HG03196 (cell line): ENCODE measurements around the gene OR10A7.
"Not testable (repeated sequence)": the region's sequence is repeated elsewhere in the genome, so short reads cannot be mapped to it uniquely, and the experiment has no call there.

Experiments
- ATAC-seq: cut with Tn5 transposase; IDR thresholded peaks from one replicate; pipeline ENCODE4 v1.9.1; 2021; ENCODE audit not compliant: unreplicated experiment

Gene OR10A7, protein sequence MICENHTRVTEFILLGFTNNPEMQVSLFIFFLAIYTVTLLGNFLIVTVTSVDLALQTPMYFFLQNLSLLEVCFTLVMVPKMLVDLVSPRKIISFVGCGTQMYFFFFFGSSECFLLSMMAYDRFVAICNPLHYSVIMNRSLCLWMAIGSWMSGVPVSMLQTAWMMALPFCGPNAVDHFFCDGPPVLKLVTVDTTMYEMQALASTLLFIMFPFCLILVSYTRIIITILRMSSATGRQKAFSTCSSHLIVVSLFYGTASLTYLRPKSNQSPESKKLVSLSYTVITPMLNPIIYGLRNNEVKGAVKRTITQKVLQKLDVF

DNA sequence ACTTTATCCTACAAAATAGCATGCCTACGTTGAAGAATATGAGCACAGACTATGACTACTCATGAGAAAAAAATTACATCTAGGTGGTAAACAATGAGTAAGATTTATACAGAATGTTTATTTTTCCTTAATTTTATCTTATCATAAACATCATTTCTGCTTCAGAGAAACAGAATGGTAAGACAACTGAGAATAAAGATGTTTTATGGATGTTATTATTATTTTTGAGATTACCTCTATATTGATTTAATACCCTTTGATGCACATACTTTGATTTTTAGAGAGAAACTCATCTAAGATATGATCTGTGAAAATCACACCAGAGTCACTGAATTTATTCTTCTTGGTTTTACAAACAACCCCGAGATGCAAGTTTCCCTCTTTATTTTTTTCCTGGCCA, at the start of gene OR10A7:
OR10A7 (plus strand) TSS at position 301 of the 400 bp plus-strand sequence; CDS start at position 301, 0 bp downstream.
- no peak for ATAC-seq

DNA sequence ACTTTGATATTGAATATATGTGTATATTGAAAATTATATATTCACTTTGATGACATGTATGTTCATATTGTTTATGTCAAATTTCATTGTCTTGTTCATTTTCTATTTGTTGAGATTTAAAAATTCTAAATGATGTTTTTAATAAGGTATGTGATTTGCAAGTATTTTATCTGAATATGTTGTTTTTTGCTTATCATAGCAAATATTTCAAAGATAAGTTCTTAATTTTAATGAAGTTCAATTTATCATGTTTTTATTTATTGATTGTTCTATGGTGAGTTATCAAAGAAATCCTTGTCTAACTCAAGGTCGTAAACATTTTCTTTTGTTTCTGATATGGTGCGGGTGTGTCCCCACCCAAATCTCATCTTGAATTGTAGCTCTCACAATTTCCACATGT, 49.4 kb upstream of the OR10A7 start:
- no peak for ATAC-seq

DNA sequence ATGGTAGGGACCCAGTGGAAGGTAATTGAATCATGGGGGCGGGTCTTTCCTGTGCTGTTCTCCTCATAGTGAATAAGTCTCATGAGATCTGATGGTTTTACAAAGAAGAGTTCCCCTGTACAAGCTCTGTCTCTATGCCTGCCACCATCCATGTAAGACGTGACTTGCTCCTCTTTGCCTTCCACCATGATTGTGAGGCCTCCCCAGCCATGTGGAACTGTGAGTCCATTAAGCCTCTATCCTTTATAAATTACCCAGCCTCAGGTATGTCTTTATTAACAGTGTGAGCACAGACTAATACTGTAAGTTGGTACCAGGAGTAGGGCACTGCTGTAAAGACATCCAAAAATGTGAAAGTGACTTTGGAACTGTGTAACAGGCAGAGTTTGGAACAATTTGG, 49.0 kb upstream of the OR10A7 start:
- ATAC-seq = not testable (repeated sequence)

DNA sequence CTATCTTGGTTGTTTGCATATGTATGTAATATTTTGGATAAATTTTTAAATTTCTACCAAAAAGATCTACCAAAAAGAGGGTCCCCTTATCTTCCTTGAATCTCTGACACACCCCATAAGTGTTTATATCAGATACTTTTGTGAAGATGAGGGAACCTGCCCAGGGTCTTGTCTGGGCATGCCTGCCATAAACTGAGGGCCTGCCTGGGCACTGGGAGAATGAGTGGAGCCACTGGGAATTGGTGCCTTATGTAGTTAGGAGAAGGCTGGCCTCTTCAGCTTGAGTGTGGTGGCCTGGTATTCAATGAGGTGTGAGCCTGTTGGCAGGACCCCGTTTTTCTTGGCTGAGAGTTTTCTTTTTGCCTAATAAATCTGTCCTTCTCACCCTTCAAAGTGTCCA, 48.1 kb upstream of the OR10A7 start:
- ATAC-seq = no peak

DNA sequence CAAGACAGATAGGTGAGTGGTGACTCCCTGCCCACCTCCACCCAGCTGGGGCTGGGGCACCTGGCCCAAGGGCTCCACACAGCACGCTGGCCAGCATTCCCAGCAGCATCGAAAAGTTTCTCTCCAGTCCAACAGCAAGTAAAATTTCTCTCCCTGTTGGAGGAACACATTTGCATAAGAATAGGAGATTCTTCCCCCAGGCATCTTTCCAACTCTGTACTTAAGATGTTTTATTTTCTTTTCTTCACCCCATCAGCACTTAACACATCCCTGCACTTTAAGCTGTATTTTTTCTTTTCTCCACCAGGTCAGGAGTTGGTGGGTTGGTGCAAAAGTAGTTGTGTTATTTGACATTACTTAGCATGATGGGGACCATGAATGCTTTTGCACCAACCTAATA, 47.4 kb upstream of the OR10A7 start:
- ATAC-seq = no peak

DNA sequence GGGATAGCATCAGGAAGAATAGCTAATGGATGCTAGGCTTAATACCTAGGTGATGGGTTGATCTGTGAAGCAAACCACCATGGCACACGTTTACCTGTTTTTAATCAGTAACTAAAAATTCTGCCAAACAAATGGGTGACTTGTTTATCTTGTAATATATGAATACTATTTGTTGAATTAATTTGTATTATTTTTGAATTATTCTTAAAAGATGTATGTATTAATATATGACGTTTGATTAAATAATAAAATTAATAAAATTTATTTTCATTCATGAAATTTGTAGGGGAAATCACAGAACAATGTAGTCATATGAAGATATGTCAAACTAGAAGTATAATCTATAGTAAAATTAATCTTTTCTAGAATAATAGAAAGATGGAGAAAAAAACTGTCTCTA, 32.3 kb upstream of the OR10A7 start:
- ATAC-seq = no peak

DNA sequence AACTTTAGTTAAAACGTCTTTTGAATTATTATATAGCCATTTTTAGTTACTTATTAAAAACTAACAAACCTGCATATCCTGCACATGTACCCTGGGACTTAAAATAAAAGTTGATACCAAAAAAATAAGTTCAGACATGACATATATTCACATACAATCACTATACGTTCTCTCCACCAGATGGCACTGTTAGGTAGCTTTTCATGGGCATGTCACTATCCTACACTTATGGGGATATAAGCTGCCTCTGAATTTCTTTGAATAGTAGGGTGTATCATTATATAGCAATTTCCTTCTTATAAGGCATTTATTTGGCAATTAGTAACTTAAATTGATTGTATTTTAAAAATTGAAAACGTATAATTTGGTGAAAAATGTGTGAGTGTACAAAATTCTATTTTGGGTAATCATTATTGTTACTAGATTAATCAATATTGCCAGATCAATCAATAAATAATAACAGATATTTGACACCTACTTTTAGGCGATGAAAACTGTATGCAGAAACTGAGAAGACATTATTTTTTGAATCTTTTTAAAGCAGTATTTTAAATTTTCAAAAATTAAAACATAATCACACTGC, 31.8 kb upstream of the OR10A7 start:
- ATAC-seq = peak; percentile 87

DNA sequence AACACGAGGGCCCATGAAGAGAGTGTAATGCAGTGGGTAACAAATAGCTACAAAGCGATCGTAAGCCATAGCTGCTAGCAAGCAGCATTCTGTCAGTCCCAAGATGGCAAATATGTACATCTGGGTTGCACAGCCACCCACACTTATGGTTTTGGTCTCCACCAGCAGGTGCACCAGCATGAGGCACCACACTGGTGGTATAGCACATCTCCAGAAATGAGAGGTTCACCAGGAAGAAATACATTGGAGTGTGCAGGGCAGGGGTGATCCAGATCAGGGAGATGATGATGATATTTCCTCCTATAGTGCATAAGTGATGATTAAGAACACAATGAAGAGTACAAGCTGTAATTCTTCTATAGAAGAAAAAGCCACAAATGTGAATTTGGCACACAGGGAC, 26.4 kb upstream of the OR10A7 start:
- ATAC-seq = no peak

DNA sequence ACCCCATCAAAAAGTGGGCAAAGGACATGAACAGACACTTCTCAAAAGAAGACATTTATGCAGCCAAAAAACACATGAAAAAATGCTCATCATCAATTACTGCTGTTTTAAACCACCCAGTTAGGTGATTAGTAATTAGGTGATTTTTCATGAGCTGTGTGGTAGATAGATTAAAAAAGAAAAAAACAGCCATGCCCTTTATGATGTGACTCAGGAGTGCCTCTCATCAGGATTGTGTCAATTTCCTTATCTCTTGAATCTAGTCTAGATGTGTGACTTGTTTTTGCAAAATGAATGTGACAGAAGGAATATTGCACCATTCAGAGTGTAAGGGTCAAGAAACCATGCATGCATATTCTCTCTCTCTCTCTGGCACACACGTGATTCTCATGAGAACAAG, 5.7 kb downstream of the OR10A7 start:
- no peak for ATAC-seq

DNA sequence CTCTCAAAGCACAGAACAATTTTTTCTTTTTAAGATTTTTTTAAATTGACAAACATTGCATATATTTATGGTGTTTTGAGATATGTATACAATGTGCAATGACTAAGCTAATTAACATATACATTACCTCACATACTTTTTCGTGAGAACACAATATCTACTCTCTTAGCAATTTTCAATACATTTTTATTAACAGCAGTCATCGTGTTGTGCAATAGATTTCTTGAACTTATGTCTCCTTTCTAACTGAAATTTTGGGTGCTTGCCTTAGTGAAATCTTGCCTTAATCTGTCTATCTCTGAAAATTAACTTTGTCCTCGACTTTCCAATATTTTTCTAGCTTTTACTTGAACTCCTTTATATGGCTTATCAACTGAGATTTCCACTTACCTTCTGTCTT, 6.8 kb downstream of the OR10A7 start:
- no peak for ATAC-seq

DNA sequence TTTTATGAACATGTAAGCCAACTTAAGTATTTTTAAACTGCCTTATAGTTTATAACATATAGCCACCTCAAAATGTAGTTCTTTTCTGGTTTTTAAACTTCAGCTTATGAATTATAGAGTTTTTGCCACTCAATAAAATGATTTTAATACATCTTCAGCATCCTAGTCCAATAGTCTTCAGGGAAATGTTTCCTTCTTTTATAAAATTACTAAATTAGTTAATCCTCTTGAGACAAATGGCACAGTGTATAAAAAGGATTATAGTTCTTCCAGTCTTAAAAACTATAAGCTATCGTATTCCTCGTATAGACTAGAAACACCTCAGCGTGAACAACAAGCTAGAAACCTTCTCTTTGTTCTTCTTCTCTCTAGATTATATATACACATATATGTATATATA, 23.5 kb downstream of the OR10A7 start, which contains the start of gene OR6C74:
OR6C74 (plus strand) TSS at position 301 of the 400 bp plus-strand sequence. CDS start 2,679 bp downstream, outside the sequence.
- no peak for ATAC-seq

DNA sequence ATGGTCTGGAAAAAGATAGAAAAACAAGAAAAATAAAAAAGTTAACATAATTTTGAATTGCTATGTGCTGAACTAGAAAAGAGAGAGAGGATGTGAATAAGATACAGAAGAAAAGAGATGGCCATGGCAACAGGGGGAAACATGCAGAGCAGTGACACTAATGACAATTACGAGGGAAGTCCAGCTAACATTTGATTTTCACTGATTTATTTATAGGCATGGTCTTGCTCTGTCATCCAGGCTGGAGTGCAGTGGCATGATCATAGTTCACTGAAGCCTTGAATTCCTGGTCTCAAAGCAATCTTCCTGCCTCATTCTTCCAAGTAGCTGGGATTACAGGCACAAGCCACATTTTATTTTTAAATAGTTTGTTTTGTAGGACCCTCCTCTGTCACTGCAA, 25.3 kb downstream of the OR10A7 start:
- no peak for ATAC-seq

DNA sequence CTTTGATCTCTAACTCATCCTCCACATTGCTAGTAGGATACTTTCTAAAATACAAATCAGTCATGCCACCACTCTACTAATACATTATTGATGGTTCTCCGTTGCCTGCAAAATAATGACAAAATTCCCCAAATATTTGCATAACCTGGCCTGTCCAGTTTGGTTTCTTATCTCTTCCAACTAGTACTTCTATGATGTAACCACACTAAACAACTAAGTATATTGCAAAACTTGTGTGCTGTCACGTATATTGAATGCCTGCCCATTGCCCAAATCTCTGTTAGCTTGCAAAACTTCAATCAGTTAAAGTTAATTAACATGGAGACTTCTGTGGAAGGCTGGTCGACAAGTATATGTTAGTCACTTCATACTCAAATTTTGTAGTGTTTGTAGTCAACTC, 30.1 kb downstream of the OR10A7 start:
- ATAC-seq = no peak

DNA sequence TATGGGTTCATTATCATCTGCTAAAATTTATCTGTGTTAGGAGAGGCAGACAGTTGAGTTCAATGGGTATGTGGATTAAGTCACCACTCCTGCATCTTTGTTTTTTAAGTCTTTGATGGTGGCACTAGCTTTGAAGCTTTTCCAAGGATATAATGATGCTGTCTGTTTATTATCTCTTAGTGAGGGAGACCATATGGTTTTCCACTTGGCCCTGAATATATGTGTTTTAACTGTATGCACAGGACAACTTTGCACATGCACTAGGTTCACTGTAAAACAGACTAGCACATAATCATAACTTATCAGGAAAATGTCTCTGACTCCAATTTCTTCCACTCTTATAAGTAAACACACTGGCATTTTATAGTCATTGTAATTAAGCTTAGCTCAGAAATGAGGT, 32.5 kb downstream of the OR10A7 start:
- no peak for ATAC-seq

DNA sequence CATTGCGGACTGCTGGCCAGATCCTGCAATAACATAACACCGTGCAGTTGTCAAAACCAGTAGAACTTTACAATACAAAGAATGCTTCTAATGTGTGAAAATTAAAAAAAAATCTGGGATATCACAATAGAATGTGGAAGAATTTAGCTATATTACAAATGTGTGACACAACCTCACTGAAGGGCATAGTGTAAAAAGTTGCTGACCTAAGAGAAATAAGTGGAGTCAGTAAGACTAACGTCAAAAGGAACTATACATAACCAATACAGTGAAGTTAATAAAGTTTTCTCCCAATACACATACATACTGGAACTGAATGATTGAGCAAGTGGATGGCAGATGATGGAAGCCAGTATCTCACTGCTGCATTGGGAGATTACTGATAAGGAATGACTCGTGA, 36.0 kb downstream of the OR10A7 start:
- no peak for ATAC-seq

DNA sequence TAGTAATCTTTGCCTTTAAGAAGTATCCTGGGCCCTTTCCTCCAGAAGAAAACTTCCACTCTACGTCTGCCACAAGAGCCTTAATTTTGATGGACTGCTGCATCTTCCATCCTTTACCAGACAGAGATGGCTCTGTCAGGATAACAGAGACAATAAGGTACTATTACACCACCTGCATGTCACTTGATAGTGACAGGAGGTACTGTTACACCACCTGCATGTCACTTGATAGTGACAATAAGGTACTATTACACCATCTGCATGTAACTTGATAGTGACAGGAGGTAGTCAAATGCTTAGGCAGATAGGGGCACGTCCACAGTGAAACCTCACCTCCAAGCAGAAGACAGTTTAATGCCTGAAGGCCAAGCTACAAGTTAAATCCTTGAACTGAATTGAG, 37.5 kb downstream of the OR10A7 start:
- ATAC-seq = no peak
